Measurements from ENCODE around the gene INSL3.

Gene INSL3

GRCh38 chr19:17846146-17846545, 24.8 kb upstream of the INSL3 start:
- DNase-seq, result no peak

- DNase-seq, result no peak
Measured at GRCh38 chr19:17843908-17844490, 22.7 kb upstream of the INSL3 start.

GRCh38 chr19:17843292-17843827, 22.0 kb upstream of the INSL3 start:
- DNase-seq, result no peak

- no peak for DNase-seq
Measured at GRCh38 chr19:17842663-17843291, 21.5 kb upstream of the INSL3 start.

GRCh38 chr19:17841810-17842662, 20.7 kb upstream of the INSL3 start:
- DNase-seq, result peak in 3 of 4 experiments; percentile 16 to 36 (median 30)

- DNase-seq, result no peak
Measured at GRCh38 chr19:17841371-17841809, 20.1 kb upstream of the INSL3 start.

GRCh38 chr19:17840019-17840418, 18.7 kb upstream of the INSL3 start:
- no peak for DNase-seq

- DNase-seq, result no peak
Measured at GRCh38 chr19:17837972-17838371, 16.7 kb upstream of the INSL3 start.

GRCh38 chr19:17836530-17836929, 15.2 kb upstream of the INSL3 start:
- no peak for DNase-seq

- no peak for DNase-seq
Measured at GRCh38 chr19:17835182-17836006, 14.1 kb upstream of the INSL3 start.

GRCh38 chr19:17834350-17835181, 13.2 kb upstream of the INSL3 start:
- no peak for DNase-seq

GRCh38 chr19:17832443-17833208, 11.3 kb upstream of the INSL3 start:
- no peak for DNase-seq

- DNase-seq, result no peak
Measured at GRCh38 chr19:17831419-17831888, 10.1 kb upstream of the INSL3 start.

GRCh38 chr19:17830567-17831418, 9.5 kb upstream of the INSL3 start:
- DNase-seq, result peak in 2 of 4 experiments; percentile 29 to 31

GRCh38 chr19:17829855-17830566, 8.7 kb upstream of the INSL3 start:
- DNase-seq, result no peak

GRCh38 chr19:17826508-17827056, 5.3 kb upstream of the INSL3 start:
- no peak for DNase-seq

GRCh38 chr19:17824339-17824738, 3.0 kb upstream of the INSL3 start:
- DNase-seq, result no peak

- no peak for DNase-seq
Measured at GRCh38 chr19:17817668-17818363, 3.5 kb downstream of the INSL3 start.

All from activated naive CD4-positive, alpha-beta T cell (primary cell).